ENCODE data around the gene MTMR3.

Gene MTMR3

DNA sequence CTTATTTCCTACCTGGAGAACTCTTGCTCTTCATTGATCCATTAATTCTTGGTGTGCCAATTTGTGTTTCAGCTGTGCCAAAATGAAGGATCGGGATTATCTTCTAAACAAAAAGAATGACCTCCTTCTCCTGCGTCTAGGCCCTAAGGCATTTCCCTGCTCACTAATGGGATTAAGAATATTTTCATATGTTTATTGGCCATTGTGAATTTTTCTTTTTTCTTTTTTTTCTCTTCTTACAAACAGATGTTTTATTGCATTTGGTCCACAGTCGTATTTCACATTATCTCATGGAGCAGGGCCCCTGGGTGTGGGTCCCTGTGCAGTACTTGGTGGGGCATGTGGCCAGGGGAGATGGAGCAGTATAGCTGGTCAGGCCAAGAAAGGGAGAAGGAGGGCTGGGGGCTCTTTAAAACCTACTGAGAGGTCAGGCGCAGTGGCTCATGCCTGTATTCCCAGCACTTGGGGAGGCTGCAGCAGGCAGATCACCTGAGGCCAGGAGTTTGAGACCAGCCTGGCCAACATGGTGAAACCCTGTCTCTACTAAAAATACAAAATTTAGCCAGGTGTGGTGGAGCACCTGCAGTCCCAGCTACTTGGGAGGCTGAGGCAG, 162.0 kb downstream of the MTMR3 start:
- DNase-seq (ENCODE audit: extremely low read depth, low read depth) = no peak
- H3K4me3 ChIP-seq (replicated peaks; ENCODE audit: low read depth, low read length) = no peak overlapping the region
- TF ChIP-seq, protein P1, sequence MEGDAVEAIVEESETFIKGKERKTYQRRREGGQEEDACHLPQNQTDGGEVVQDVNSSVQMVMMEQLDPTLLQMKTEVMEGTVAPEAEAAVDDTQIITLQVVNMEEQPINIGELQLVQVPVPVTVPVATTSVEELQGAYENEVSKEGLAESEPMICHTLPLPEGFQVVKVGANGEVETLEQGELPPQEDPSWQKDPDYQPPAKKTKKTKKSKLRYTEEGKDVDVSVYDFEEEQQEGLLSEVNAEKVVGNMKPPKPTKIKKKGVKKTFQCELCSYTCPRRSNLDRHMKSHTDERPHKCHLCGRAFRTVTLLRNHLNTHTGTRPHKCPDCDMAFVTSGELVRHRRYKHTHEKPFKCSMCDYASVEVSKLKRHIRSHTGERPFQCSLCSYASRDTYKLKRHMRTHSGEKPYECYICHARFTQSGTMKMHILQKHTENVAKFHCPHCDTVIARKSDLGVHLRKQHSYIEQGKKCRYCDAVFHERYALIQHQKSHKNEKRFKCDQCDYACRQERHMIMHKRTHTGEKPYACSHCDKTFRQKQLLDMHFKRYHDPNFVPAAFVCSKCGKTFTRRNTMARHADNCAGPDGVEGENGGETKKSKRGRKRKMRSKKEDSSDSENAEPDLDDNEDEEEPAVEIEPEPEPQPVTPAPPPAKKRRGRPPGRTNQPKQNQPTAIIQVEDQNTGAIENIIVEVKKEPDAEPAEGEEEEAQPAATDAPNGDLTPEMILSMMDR (IDR thresholded peaks at IDR 0.05; ENCODE audit: low read depth, low read length, missing control alignments) = no peak

DNA sequence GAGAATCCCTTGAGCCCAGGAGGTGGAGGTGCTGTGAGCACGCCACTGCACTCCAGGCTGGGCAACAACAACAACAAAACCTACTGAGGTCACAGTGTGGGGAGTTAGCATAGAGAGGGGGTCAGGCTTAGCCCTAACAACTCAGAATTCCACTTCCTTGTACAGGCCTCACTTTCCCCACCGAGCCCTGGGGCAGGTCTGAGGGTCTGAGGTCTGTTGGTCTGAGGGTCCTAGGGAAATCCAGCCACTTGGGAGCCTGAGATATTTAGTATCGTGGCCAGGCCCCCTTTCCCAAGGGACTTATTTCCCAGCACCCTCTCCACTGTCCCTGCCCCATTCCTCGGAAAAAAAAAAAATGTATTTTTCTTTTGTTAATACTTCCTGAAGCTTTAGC, 162.5 kb downstream of the MTMR3 start:
- no peak for DNase-seq (ENCODE audit: extremely low read depth, low read depth)
- TF ChIP-seq, protein P1 (IDR thresholded peaks at IDR 0.05; ENCODE audit: low read depth, low read length, missing control alignments) = no peak
- no peak overlapping the region for H3K4me3 ChIP-seq (replicated peaks; ENCODE audit: low read depth, low read length)

DNA sequence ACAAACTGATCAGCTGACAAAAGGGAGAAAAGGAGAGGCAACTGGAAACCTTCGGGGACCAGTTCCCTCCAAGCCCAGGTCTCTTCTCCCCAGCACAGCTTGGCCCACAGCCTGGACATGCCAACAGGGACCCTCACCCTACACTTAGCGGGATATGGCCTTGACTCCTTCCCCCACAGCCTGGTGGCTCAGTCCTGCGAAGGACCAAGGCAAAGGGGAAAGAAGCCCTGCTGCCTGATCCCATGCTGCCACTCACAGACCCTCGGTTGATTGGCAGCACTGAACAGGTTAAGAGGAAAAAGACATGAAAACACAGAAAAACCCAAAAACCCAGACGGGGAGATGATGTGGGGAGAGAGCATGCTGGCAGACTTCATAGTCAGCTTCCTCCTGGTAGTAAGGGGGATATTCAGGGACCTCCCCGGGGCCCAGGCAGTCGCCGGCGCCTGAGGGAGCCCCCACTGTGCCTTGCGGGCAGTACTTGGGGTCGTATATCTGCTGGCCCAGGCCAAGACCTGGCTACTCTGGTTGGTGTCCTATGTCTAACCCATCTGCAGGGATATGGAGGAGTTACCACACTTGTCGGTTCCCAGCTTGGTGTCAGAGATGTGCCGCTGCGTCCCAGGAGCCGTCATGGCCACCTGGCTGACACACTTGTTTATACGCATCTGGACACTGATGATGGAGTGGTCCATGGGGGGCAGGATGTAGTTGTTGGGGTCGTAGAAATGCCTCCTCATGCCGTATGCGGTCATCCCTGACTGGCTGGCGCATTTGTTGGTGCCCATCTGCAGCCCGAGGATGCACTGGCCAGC, 163.1 kb downstream of the MTMR3 start:
- TF ChIP-seq, protein P1 (IDR thresholded peaks at IDR 0.05; ENCODE audit: low read depth, low read length, missing control alignments) = no peak
- H3K4me3 ChIP-seq (replicated peaks; ENCODE audit: low read depth, low read length) = no peak overlapping the region
- DNase-seq (ENCODE audit: extremely low read depth, low read depth) = no peak

DNA sequence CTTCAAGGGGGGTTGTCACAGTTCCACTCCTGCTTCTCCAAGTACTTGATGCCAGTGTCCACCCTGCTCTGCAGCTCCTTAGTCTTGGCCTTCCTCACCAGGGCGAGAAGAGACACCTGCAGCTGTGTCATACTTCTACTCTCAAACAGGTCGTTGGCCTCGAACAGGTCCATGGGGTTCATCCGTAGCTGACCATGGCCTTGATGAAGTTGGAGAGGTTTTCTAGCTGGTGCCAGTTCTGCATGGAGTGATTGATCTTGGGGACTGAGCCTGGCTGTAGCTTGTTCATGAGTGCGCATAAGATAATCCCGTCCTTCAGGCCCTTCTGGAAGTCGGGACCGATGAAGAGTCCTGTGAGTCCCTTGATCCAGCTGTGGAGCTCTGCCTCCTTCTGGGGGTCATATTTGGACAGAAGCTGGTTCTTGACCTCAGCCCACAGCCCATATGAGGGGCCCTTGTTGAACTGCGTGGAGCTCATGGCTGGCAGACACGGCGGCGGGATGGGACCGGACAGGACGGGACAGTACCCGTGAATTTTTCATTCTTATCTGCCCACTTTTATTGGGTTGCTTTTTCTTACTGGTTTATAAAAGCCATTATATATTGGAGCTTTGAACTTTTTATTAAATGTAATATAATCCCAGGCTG, 163.9 kb downstream of the MTMR3 start:
- no peak for DNase-seq (ENCODE audit: extremely low read depth, low read depth)
- TF ChIP-seq, protein P1 (IDR thresholded peaks at IDR 0.05; ENCODE audit: low read depth, low read length, missing control alignments) = no peak
- no peak overlapping the region for H3K4me3 ChIP-seq (replicated peaks; ENCODE audit: low read depth, low read length)

DNA sequence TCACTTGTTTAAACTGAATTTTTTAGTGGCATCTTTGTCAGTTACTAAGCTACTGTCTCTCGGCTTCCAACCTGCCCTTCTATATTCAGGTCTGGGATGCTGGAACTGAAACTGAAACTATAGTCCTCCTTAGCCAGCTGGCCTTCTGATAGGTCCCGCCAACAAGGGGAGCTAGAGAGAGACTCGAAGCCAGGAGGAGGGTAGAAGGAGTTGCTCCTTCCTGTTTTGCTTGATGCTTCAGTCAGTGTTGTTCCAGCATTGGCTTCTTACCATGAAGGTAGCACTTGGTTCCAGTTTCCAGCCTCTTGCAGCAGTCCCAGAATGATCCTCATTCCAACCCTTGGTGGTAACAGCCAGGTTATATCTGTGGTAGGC, 164.4 kb downstream of the MTMR3 start:
- DNase-seq (ENCODE audit: extremely low read depth, low read depth) = no peak
- TF ChIP-seq, protein P1 (IDR thresholded peaks at IDR 0.05; ENCODE audit: low read depth, low read length, missing control alignments) = no peak
- no peak overlapping the region for H3K4me3 ChIP-seq (replicated peaks; ENCODE audit: low read depth, low read length)

DNA sequence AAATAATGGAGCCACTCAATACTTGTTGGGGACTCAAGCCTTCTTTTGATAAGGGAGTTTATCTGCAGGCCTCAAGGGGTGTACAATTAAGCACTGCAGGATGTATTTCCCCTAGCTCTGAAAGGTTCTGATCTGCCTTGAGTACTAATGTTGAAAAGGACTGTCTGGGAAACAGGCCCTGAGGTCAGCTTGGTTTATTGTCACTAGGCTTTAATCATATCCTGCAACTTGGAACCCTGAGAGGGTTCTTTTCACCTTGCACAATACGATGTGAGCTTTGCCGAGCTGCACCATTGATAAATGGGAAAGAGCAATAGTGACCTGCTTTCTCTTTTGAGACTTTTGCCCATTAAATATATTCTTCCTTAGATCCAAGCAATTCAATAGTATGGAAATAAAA, 165.7 kb downstream of the MTMR3 start:
- TF ChIP-seq, protein P1 (IDR thresholded peaks at IDR 0.05; ENCODE audit: low read depth, low read length, missing control alignments) = no peak
- no peak for DNase-seq (ENCODE audit: extremely low read depth, low read depth)
- no peak overlapping the region for H3K4me3 ChIP-seq (replicated peaks; ENCODE audit: low read depth, low read length)
